WTC11 (cell line): ENCODE data around the gene HRNR. TPM values are rescaled to one million over a fixed set of nuclear protein-coding genes. Genes with fewer than 3 reads are reported as not detected.

Source experiments
- ATAC-seq: fragments of 200-7000 bp; cut with Tn5 transposase; 2 replicates; pipeline ENCODE4 v1.10.0; 2021; ENCODE audit warnings: mild to moderate bottlenecking, moderate library complexity
- CTCF ChIA-PET: fragments of 300-600 bp; sonication (Branson Sonifier 250); formaldehyde crosslinking; loops from one replicate; lab custom pipeline; 2021; ENCODE audit warnings: antibody characterized with exemption; lab: Charles Lee
- POLR2A ChIA-PET: fragments of 350-600 bp; sonication (Branson Sonifier 250); formaldehyde crosslinking; loops from one replicate; lab custom pipeline; 2021; ENCODE audit warnings: antibody characterized with exemption; lab: Charles Lee
- DNase-seq: peaks from one replicate; pipeline ENCODE4 v3.0.0; 2021; ENCODE audit warnings: low spot score
- H3K27ac Mint-ChIP-seq: 2 replicates; pipeline ENCODE4 v1.8.0; 2021; ENCODE audit warnings: mixed read lengths
- H3K27me3 Mint-ChIP-seq: 2 replicates; pipeline ENCODE4 v1.8.0; 2021; ENCODE audit warnings: low read depth, mild to moderate bottlenecking, moderate library complexity, mixed read lengths
- H3K36me3 Mint-ChIP-seq: 2 replicates; pipeline ENCODE4 v1.8.0; 2021; ENCODE audit warnings: mixed read lengths
- H3K4me1 Mint-ChIP-seq: 2 replicates; pipeline ENCODE4 v1.8.0; 2022; ENCODE audit warnings: mixed read lengths
- H3K4me3 Mint-ChIP-seq: 2 replicates; pipeline ENCODE4 v1.8.0; 2021; ENCODE audit warnings: mild to moderate bottlenecking, moderate library complexity, mixed read lengths
- H3K9me3 Mint-ChIP-seq: 2 replicates; pipeline ENCODE4 v1.8.0; 2021; ENCODE audit warnings: mixed read lengths
- AFF4 ChIP-seq: sonication (generic); formaldehyde crosslinking; IDR thresholded peaks from 2 replicates; pipeline ENCODE4 v1.8.1; 2023; ENCODE audit warnings: mild to moderate bottlenecking, missing genetic modification reagents, borderline replicate concordance
- EMX1 ChIP-seq: fragments of 250-450 bp; sonication (Bioruptor Pico); IDR thresholded peaks from 2 replicates; pipeline ENCODE4 v1.8.0; 2021; ENCODE audit warnings: mild to moderate bottlenecking
- GRHL2 ChIP-seq: fragments of 250-450 bp; sonication (Bioruptor Pico); IDR thresholded peaks from 2 replicates; pipeline ENCODE4 v1.8.0; 2022; ENCODE audit warnings: mild to moderate bottlenecking, moderate library complexity; ENCODE audit not compliant: insufficient replicate concordance, severe bottlenecking
- NR3C1 ChIP-seq: sonication (generic); formaldehyde crosslinking; conservative IDR thresholded peaks from 2 replicates; pipeline ENCODE4 v1.8.1; 2023; ENCODE audit warnings: low read depth, mild to moderate bottlenecking, missing genetic modification reagents
- TEAD1 ChIP-seq: sonication (generic); formaldehyde crosslinking; IDR thresholded peaks from 2 replicates; pipeline ENCODE4 v1.8.0; 2022; ENCODE audit warnings: mild to moderate bottlenecking, missing genetic modification reagents
- ZMAT4 ChIP-seq: fragments of 250-450 bp; sonication (Bioruptor Pico); IDR thresholded peaks from 2 replicates; pipeline ENCODE4 v1.9.0; 2021; ENCODE audit warnings: mild to moderate bottlenecking
- ZNF263 ChIP-seq: sonication (generic); formaldehyde crosslinking; IDR thresholded peaks from 2 replicates; pipeline ENCODE4 v1.8.1; 2022; ENCODE audit warnings: low read depth, mild to moderate bottlenecking, moderate library complexity, missing genetic modification reagents
- ZNF317 ChIP-seq: sonication (generic); formaldehyde crosslinking; IDR thresholded peaks from 2 replicates; pipeline ENCODE4 v1.8.1; 2023; ENCODE audit warnings: low read depth, mild to moderate bottlenecking, moderate library complexity, missing genetic modification reagents, borderline replicate concordance
- ZNF532 ChIP-seq: fragments of 250-450 bp; sonication (Bioruptor Pico); IDR thresholded peaks from 2 replicates; pipeline ENCODE4 v1.9.0; 2021; ENCODE audit warnings: mild to moderate bottlenecking, borderline replicate concordance
- total RNA-seq: library from RNA; stranded (reverse); gene quantifications from 3 replicates; pipeline ENCODE4 v1.2.3, GENCODE V29; 2021
- TF ChIP-seq, protein P1 (sequence below): sonication (generic); formaldehyde crosslinking; IDR thresholded peaks from 2 replicates; pipeline ENCODE4 v1.8.0; 2023; ENCODE audit warnings: missing genetic modification reagents, mild to moderate bottlenecking, borderline replicate concordance
- TF ChIP-seq, protein P2 (sequence below): sonication (generic); formaldehyde crosslinking; IDR thresholded peaks from 2 replicates; pipeline ENCODE4 v1.8.0; 2022; ENCODE audit warnings: mild to moderate bottlenecking, missing genetic modification reagents
- TF ChIP-seq, protein P3 (sequence below): sonication (generic); formaldehyde crosslinking; conservative IDR thresholded peaks from 2 replicates; pipeline ENCODE4 v1.8.1; 2023; ENCODE audit warnings: mild to moderate bottlenecking, low read depth, missing genetic modification reagents, moderate library complexity
- TF ChIP-seq, protein P4 (sequence below): sonication (generic); formaldehyde crosslinking; IDR thresholded peaks from 2 replicates; pipeline ENCODE4 v1.8.1; 2022; ENCODE audit warnings: low read depth, missing genetic modification reagents, borderline replicate concordance

Gene HRNR
- total RNA-seq, 1 experiment from 2014 or later: not detected

GRCh38 chr1:152191711-152192110 lies 32.3 kb downstream of the HRNR start (continued):
- TF ChIP-seq AFF4 (CRISPR knock-in tag) (no peak), EMX1 (CRISPR knock-in tag) (no peak)
- TF ChIP-seq, all 79 proteins: peak for 0

- TF ChIP-seq, protein P1, sequence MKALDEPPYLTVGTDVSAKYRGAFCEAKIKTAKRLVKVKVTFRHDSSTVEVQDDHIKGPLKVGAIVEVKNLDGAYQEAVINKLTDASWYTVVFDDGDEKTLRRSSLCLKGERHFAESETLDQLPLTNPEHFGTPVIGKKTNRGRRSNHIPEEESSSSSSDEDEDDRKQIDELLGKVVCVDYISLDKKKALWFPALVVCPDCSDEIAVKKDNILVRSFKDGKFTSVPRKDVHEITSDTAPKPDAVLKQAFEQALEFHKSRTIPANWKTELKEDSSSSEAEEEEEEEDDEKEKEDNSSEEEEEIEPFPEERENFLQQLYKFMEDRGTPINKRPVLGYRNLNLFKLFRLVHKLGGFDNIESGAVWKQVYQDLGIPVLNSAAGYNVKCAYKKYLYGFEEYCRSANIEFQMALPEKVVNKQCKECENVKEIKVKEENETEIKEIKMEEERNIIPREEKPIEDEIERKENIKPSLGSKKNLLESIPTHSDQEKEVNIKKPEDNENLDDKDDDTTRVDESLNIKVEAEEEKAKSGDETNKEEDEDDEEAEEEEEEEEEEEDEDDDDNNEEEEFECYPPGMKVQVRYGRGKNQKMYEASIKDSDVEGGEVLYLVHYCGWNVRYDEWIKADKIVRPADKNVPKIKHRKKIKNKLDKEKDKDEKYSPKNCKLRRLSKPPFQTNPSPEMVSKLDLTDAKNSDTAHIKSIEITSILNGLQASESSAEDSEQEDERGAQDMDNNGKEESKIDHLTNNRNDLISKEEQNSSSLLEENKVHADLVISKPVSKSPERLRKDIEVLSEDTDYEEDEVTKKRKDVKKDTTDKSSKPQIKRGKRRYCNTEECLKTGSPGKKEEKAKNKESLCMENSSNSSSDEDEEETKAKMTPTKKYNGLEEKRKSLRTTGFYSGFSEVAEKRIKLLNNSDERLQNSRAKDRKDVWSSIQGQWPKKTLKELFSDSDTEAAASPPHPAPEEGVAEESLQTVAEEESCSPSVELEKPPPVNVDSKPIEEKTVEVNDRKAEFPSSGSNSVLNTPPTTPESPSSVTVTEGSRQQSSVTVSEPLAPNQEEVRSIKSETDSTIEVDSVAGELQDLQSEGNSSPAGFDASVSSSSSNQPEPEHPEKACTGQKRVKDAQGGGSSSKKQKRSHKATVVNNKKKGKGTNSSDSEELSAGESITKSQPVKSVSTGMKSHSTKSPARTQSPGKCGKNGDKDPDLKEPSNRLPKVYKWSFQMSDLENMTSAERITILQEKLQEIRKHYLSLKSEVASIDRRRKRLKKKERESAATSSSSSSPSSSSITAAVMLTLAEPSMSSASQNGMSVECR (CRISPR knock-in tag): no peak
- TF ChIP-seq EMX1 (CRISPR knock-in tag) (no peak), GRHL2 (no peak), ZNF317 (CRISPR knock-in tag) (no peak), ZMAT4 (CRISPR knock-in tag) (no peak)
- TF ChIP-seq, protein P2, sequence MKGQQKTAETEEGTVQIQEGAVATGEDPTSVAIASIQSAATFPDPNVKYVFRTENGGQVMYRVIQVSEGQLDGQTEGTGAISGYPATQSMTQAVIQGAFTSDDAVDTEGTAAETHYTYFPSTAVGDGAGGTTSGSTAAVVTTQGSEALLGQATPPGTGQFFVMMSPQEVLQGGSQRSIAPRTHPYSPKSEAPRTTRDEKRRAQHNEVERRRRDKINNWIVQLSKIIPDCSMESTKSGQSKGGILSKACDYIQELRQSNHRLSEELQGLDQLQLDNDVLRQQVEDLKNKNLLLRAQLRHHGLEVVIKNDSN (CRISPR knock-in tag): no peak
- TF ChIP-seq, all 79 proteins: peak for 0
- Mint-ChIP-seq H3K36me3 (peaks cover 30% of the 10 kb centered on the region), H3K9me3 (peaks cover 57% of the 10 kb centered on the region), H3K4me3 (no peak overlapping the region), H3K4me1 (no peaks in the 10 kb centered on the region), H3K27me3 (peaks cover 11% of the 10 kb centered on the region), H3K27ac (no peak overlapping the region)
- no peak for DNase-seq
- POLR2A ChIA-PET: no interaction called here
- CTCF ChIA-PET: interaction anchor here (1.0 kb wide), 1 partner anchor 267 kb away, joined by 4 read pairs; no protein-coding TSS in a partner anchor
- no peak for ATAC-seq
Measured at GRCh38 chr1:152191260-152191659, 32.7 kb downstream of the HRNR start.

DNA sequence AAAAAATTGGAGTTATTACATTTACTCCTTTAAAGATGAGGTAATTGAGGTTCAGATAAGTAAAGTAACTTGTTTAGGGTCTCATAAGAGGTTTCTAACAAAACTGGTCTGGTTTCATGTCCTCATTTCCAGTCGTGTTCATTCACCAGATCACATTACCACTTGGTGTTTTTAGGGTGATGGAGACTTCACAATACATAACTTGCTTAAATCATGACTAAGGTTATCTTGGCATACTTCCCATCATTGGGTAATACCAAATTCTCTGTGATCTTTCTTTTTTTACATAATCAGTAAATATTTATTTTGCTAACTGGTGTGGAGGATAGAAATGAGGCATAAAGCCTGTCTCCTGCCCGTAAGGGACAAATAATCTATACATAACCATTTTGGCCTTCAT lies 33.4 kb downstream of the HRNR start:
- DNase-seq (no peak), ATAC-seq (no peak)
- CTCF ChIA-PET: interaction anchor here (1.0 kb wide), 1 partner anchor 268 kb away, joined by 4 read pairs; no protein-coding TSS in a partner anchor
- POLR2A ChIA-PET: no interaction called here
- Mint-ChIP-seq H3K36me3 (peaks cover 29% of the 10 kb centered on the region), H3K4me1 (no peaks in the 10 kb centered on the region), H3K27me3 (peaks cover 11% of the 10 kb centered on the region), H3K27ac (no peak overlapping the region), H3K9me3 (peaks cover 55% of the 10 kb centered on the region), H3K4me3 (no peak overlapping the region)
- TF ChIP-seq, protein P3, sequence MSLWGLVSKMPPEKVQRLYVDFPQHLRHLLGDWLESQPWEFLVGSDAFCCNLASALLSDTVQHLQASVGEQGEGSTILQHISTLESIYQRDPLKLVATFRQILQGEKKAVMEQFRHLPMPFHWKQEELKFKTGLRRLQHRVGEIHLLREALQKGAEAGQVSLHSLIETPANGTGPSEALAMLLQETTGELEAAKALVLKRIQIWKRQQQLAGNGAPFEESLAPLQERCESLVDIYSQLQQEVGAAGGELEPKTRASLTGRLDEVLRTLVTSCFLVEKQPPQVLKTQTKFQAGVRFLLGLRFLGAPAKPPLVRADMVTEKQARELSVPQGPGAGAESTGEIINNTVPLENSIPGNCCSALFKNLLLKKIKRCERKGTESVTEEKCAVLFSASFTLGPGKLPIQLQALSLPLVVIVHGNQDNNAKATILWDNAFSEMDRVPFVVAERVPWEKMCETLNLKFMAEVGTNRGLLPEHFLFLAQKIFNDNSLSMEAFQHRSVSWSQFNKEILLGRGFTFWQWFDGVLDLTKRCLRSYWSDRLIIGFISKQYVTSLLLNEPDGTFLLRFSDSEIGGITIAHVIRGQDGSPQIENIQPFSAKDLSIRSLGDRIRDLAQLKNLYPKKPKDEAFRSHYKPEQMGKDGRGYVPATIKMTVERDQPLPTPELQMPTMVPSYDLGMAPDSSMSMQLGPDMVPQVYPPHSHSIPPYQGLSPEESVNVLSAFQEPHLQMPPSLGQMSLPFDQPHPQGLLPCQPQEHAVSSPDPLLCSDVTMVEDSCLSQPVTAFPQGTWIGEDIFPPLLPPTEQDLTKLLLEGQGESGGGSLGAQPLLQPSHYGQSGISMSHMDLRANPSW (CRISPR knock-in tag): no peak
- TF ChIP-seq NR3C1 (no peak), ZNF532 (CRISPR knock-in tag) (no peak), TEAD1 (CRISPR knock-in tag) (no peak), ZNF263 (CRISPR knock-in tag) (no peak)
- TF ChIP-seq, protein P4, sequence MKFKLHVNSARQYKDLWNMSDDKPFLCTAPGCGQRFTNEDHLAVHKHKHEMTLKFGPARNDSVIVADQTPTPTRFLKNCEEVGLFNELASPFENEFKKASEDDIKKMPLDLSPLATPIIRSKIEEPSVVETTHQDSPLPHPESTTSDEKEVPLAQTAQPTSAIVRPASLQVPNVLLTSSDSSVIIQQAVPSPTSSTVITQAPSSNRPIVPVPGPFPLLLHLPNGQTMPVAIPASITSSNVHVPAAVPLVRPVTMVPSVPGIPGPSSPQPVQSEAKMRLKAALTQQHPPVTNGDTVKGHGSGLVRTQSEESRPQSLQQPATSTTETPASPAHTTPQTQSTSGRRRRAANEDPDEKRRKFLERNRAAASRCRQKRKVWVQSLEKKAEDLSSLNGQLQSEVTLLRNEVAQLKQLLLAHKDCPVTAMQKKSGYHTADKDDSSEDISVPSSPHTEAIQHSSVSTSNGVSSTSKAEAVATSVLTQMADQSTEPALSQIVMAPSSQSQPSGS (CRISPR knock-in tag): no peak
